ENCODE results near the gene PFKL. TPM values are rescaled to one million over a fixed set of nuclear protein-coding genes. Genes with fewer than 3 reads are reported as not detected.

PFKL gene
- total RNA-seq, 4 donors from 2014 or later, result 68.5 to 103 (median 96.8) TPM

DNA sequence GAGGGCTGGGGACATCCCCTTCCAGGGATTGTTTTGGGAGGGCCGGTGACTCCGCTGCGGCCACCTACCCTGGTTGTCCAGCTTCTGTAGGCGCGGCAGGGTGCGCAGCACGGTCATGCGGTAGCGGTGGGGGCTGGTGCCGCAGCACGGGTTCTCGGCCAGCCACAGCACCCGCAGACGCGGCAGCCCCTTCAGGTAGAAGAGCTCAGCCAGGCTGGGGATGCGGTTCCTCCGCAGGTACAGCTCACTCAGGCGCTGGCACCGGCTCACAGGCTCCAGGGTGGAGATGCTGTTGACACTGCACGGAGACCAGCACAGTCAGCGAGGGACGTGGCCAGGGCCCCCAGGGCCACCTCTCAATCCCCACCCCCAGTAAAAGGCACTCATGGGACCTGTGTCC lies 33.1 kb downstream of the PFKL start:
- DNase-seq, result no peak
- intact Hi-C loops (cut with DNase I), result no loop called here
- Histone ChIP-seq H3K27me3 (no peaks in the 10 kb centered on the region), H3K27ac (no peak overlapping the region), H3K4me1 (peaks cover 6 to 7% of the 10 kb centered on the region in 2 donors), H3K36me3 (peaks cover 5 to 17% of the 10 kb centered on the region in 2 donors), H3K4me3 (replicated peaks in 1 of 3) (no peak overlapping the region), H3K9me3 (no peaks in the 10 kb centered on the region)
- WGBS, 2 donors, result 80 to 100% methylated on average over 1 to 18 of the region's 22 CpGs
- TF ChIP-seq, protein P1, sequence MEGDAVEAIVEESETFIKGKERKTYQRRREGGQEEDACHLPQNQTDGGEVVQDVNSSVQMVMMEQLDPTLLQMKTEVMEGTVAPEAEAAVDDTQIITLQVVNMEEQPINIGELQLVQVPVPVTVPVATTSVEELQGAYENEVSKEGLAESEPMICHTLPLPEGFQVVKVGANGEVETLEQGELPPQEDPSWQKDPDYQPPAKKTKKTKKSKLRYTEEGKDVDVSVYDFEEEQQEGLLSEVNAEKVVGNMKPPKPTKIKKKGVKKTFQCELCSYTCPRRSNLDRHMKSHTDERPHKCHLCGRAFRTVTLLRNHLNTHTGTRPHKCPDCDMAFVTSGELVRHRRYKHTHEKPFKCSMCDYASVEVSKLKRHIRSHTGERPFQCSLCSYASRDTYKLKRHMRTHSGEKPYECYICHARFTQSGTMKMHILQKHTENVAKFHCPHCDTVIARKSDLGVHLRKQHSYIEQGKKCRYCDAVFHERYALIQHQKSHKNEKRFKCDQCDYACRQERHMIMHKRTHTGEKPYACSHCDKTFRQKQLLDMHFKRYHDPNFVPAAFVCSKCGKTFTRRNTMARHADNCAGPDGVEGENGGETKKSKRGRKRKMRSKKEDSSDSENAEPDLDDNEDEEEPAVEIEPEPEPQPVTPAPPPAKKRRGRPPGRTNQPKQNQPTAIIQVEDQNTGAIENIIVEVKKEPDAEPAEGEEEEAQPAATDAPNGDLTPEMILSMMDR (IDR thresholded peaks at IDR 0.05), result no peak
- TF ChIP-seq POLR2A (IDR thresholded peaks at IDR 0.05), result no peak

DNA sequence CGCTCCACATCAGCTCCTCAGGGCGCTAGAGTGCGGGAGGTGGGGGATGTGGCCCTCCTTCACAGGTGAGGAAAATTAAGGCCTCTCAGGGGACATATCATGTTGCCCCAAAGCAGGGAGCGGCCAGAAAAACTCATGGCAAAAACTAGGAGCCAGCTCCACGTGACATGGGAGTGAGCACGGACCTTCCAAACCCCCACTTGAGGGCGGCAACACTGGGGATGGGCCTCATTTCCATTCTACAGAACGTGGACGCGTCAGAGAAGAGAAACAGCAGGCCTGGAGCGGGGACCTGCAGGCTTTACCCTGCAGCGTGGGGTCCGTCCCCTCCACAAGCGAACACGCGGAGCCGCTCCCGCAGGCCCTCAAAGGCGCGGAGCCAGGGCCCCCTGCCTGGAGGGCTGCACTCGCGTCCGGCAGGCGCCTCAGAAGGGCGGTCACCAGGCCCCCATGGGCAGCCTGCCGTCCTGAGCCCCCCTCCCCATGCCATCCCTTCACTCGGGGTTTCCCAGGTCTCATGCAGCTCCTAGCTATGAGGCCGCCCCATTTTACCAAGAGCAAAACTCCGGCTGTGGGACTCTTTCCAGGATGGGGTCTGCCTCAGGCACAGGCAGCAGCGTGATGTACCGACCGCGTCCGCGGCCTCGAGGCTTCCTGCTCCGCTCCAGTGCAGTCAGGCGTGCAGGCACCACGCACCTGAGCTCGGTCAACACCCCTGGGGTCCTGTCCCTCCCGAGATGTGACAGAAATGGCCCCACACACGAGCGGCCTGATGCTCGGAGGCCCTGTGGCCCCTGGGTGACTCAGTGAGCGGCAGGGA lies 33.9 kb downstream of the PFKL start:
- no peak overlapping the region for H3K4me3 ChIP-seq (replicated peaks in 1 of 3)
- H3K9me3 ChIP-seq, result no peaks in the 10 kb centered on the region
- H3K4me1 ChIP-seq, result peaks cover 10% of the 10 kb centered on the region in 2 donors
- intact Hi-C loops (cut with DNase I), result no loop called here
- 62 to 67% methylated on average over 32 to 37 of the region's 45 CpGs for WGBS, 2 donors
- TF ChIP-seq, protein P1 (IDR thresholded peaks at IDR 0.05), result no peak
- TF ChIP-seq POLR2A (IDR thresholded peaks at IDR 0.05), result no peak
- H3K36me3 ChIP-seq, result peaks cover 5 to 17% of the 10 kb centered on the region in 2 donors
- no peak for DNase-seq
- H3K27me3 ChIP-seq, result no peaks in the 10 kb centered on the region
- no peak overlapping the region for H3K27ac ChIP-seq

DNA sequence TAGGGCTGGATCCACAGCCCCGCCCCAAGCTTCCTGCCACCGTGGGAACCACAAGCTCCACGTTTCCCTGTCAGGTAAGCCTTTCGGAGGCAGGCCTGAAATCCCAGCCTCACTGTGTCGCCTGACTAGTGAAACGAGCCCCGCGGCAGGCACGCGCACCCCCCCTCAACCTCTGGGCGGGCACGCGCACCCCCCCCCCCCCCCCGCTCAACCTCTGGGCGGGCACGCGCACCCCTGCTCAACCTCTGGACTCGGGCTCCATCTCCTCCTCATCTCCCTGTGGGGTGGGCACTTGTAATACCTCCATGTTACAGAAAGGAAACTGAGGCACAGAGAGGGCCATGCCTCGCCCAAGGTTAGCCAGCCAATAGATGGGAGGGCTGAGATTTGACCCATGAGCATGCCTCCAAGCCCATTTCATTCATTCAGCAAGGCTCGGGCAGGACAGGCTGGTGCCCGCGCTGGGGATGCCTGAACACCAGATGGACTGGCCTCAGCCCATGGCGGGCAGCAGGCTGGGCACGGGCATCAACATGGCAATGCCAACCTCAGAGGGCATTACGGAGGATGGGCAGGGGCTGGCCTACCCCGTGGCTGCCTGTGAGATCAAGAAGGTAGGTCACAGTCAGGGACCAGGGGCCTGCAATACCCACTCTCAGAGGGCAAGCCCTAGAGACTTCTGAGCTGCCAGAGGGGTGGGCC lies 34.6 kb downstream of the PFKL start:
- no peak for DNase-seq
- TF ChIP-seq, protein P1 (IDR thresholded peaks at IDR 0.05), result no peak
- no peak for TF ChIP-seq POLR2A (IDR thresholded peaks at IDR 0.05)
- Histone ChIP-seq H3K36me3 (peaks cover 5 to 17% of the 10 kb centered on the region in 2 donors), H3K27me3 (no peaks in the 10 kb centered on the region), H3K4me3 (replicated peaks in 1 of 3) (no peak overlapping the region), H3K4me1 (peaks cover 5 to 6% of the 10 kb centered on the region in 2 donors), H3K27ac (no peak overlapping the region), H3K9me3 (no peaks in the 10 kb centered on the region)
- 71 to 89% methylated on average over 9 to 22 of the region's 26 CpGs for WGBS, 2 donors
- intact Hi-C loops (cut with DNase I), result no loop called here

DNA sequence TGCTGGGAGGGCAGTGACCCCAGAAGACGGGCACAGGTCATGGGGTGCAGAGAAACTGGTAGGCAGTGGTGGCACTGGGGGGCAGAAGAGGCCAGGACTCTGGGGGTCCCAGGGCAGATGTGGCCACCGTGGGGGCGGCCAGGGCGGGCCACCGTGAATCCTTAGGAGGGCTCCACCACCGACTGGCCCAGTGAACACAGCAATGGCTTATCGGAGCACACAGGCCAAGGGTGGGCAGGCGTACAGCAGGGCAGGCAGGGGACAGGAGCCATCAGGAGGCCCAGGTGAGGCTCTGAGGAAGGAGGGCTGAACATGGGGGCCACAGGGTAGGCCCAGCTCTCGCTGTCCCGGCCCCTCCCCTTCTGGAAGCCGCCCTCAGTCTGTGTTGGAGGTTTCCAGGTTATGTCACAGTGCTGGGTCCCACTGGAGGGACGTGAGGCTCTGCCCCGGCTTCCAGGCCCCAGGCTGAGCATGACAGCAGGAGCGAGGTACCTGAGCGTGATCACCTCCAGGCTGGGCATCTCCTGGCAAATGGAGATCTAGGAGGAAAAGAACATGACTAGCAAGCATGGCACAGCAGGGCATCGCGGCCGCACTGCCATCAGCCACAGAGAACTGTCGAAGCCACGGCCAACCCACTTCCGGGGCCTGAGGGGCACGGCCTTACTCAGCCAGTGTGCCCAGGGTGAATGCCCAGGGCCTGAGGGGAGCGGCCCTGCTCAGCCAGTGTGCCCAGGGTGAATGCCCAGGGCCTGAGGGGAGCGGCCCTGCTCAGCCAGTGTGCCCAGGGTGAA lies 35.6 kb downstream of the PFKL start:
- H3K36me3 ChIP-seq, result peaks cover 5 to 17% of the 10 kb centered on the region in 2 donors
- no peaks in the 10 kb centered on the region for H3K9me3 ChIP-seq
- DNase-seq, result no peak
- H3K4me1 ChIP-seq, result peaks cover 11 to 14% of the 10 kb centered on the region in 2 donors
- H3K27ac ChIP-seq, result no peak overlapping the region
- no peak overlapping the region for H3K4me3 ChIP-seq (replicated peaks in 1 of 3)
- TF ChIP-seq, protein P1 (IDR thresholded peaks at IDR 0.05), result no peak
- no peak for TF ChIP-seq POLR2A (IDR thresholded peaks at IDR 0.05)
- intact Hi-C loops (cut with DNase I), result no loop called here
- no peaks in the 10 kb centered on the region for H3K27me3 ChIP-seq
- 91 to 94% methylated on average over 10 to 24 of the region's 24 CpGs for WGBS, 2 donors

Data from thyroid gland (tissue), 4 donors.